ENCODE measurements around the gene EFCAB8.

The EFCAB8 gene

DNA sequence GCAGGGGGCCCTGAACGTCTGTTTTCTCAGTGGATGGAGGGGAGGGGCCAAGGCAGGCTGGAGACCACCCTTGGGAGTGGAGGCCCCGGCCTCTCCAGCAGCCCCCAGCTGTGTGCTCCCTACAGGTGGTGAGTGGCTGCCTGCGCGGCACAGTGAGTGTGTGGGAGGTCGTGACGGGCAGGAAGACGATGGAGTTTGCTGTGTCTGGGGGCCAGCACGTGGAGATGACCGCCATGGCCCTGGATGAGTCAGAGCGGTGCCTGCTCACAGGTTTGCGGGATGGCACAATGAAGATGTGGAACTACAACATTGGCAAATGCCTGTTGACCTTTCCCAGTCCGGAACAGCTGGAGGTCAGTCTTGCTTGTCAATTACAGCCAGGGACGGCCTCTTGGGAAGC lies 52.6 kb downstream of the EFCAB8 start:
- Histone ChIP-seq H3K4me3 (ENCODE audit: low read depth, low read length) (no peak overlapping the region), H3K27me3 (ENCODE audit: insufficient read depth, low read length) (no peaks in the 10 kb centered on the region), H3K36me3 (ENCODE audit: insufficient read depth, low read length) (no peaks in the 10 kb centered on the region), H3K4me1 (ENCODE audit: control insufficient read depth, insufficient read depth, low read length, unreplicated experiment) (no peaks in the 10 kb centered on the region), H2AFZ (ENCODE audit: low read length, unreplicated experiment) (no peak overlapping the region), H3K79me2 (ENCODE audit: control insufficient read depth, insufficient read depth, low read length, unreplicated experiment) (no peaks in the 10 kb centered on the region), H3K27ac (ENCODE audit: low read depth, low read length) (no peak overlapping the region)

DNA sequence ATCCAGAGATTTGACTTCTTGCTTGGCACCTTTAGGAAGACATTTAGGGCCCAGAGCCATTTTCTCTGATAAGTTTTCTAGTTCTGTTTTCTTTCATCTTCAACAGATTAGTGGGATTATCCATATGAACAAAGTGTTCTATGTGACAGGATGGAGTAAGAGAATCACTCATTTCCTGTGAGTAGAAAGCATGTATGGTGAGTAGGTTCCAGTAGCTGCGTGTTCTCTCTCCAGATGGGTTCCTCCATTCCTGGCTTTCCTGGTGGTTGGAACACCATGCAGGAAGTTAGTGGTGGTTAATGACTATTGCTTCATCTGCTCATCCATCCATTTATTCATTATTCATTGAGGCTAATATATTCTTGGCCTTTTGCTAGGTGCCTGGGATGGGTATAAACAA lies 54.0 kb downstream of the EFCAB8 start:
- Histone ChIP-seq H3K4me3 (ENCODE audit: low read depth, low read length) (no peak overlapping the region), H3K27ac (ENCODE audit: low read depth, low read length) (no peak overlapping the region), H3K79me2 (ENCODE audit: control insufficient read depth, insufficient read depth, low read length, unreplicated experiment) (no peaks in the 10 kb centered on the region), H3K4me1 (ENCODE audit: control insufficient read depth, insufficient read depth, low read length, unreplicated experiment) (no peaks in the 10 kb centered on the region), H2AFZ (ENCODE audit: low read length, unreplicated experiment) (no peak overlapping the region), H3K36me3 (ENCODE audit: insufficient read depth, low read length) (no peaks in the 10 kb centered on the region), H3K27me3 (ENCODE audit: insufficient read depth, low read length) (peaks cover 9% of the 10 kb centered on the region; the same call in 1 of the 2 replicates)

DNA sequence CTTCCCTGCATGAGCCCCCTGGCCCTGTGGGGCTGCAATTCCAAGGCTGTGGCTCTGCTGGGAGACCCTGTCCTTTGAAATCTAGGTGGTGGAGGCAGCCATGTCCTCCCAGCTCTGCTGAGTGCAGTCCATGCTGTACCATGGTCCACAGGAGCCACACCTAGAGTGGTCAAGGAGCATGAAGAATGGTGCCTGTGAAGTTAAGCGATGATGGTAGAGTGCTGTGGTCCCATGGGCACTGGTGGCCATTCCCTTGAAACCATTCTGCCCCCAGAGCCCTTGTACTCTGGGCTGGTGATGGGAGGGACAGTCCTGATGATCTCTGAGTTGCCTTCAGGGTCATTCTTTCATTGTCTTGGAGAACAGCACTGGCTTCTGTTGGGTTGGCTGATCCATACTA lies 55.3 kb downstream of the EFCAB8 start:
- peaks cover 22% of the 10 kb centered on the region; the same call in 1 of the 2 replicates for H3K27me3 ChIP-seq (ENCODE audit: insufficient read depth, low read length)
- no peak overlapping the region for H3K27ac ChIP-seq (ENCODE audit: low read depth, low read length)
- H3K4me3 ChIP-seq (ENCODE audit: low read depth, low read length) = no peak overlapping the region
- H2AFZ ChIP-seq (ENCODE audit: low read length, unreplicated experiment) = no peak overlapping the region
- no peaks in the 10 kb centered on the region for H3K36me3 ChIP-seq (ENCODE audit: insufficient read depth, low read length)
- H3K79me2 ChIP-seq (ENCODE audit: control insufficient read depth, insufficient read depth, low read length, unreplicated experiment) = no peaks in the 10 kb centered on the region
- no peaks in the 10 kb centered on the region for H3K4me1 ChIP-seq (ENCODE audit: control insufficient read depth, insufficient read depth, low read length, unreplicated experiment)

DNA sequence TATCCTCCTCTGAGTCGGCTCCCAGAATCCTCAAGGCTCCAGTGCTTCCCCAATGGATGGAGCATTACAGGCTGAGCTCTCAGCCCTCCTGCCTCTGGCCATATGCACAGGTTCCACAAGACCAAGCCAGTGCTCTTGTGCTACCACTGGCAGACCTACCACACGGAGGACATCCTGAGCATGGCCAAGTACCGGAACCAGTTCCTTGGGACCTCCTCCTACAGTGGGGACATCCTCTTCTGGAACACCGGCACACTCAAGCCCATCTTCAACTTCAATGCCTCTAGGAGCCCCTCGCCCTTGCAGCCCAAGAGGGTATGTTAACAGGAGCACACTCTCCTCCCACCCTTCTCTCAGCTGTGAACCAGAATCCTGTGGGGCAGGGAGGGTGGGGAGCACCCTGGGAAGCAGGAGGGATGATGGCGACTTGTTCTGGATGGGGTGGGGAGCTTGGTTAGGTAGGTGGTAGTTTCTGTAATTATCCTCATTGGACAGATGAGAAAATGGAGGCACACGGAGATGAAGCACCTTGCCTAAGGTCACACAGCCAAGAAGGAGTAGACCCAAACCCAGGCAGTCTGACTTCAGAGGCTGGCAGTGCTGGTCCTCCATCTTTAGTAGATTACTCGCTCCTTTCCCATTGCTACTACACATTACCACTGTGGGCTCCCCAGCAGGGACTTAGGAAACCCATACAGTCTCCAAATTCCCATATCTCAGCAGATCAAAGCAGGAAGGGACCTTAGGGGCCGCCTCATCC lies 58.6 kb downstream of the EFCAB8 start:
- H3K4me1 ChIP-seq (ENCODE audit: control insufficient read depth, insufficient read depth, low read length, unreplicated experiment) = no peaks in the 10 kb centered on the region
- H3K36me3 ChIP-seq (ENCODE audit: insufficient read depth, low read length) = no peaks in the 10 kb centered on the region
- H2AFZ ChIP-seq (ENCODE audit: low read length, unreplicated experiment) = no peak overlapping the region

DNA sequence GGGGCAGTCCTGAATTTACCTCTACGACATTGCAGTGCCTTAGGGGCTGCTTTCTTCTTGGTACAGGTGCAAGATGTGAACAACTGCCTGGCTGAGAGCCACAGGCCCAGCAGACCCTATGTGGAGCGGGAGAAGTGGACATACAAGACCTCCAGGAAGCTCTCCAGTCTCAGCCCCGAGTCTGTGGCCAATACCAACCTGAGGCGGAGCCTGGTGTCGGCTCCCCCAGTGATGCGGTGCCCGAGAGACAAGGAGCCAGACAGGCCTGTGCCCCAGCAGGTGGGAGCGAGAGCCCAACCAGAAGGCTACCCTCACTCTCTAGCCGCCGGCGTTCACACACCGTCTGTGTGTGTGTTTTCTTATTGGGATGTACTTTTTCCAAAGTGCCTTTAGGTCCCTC lies 59.6 kb downstream of the EFCAB8 start:
- H3K27me3 ChIP-seq (ENCODE audit: insufficient read depth, low read length) = peaks cover 40% of the 10 kb centered on the region
- no peak overlapping the region for H3K4me3 ChIP-seq (ENCODE audit: low read depth, low read length)
- no peaks in the 10 kb centered on the region for H3K36me3 ChIP-seq (ENCODE audit: insufficient read depth, low read length)
- H2AFZ ChIP-seq (ENCODE audit: low read length, unreplicated experiment) = no peak overlapping the region
- no peaks in the 10 kb centered on the region for H3K79me2 ChIP-seq (ENCODE audit: control insufficient read depth, insufficient read depth, low read length, unreplicated experiment)
- H3K27ac ChIP-seq (ENCODE audit: low read depth, low read length) = no peak overlapping the region
- H3K4me1 ChIP-seq (ENCODE audit: control insufficient read depth, insufficient read depth, low read length, unreplicated experiment) = no peaks in the 10 kb centered on the region

More for the DNA sequence above, 58.6 kb downstream of the EFCAB8 start:
- Histone ChIP-seq H3K27ac (ENCODE audit: low read depth, low read length) (no peak overlapping the region), H3K79me2 (ENCODE audit: control insufficient read depth, insufficient read depth, low read length, unreplicated experiment) (no peaks in the 10 kb centered on the region), H3K27me3 (ENCODE audit: insufficient read depth, low read length) (peaks cover 40% of the 10 kb centered on the region), H3K4me3 (ENCODE audit: low read depth, low read length) (no peak overlapping the region)

- no peaks in the 10 kb centered on the region for H3K4me1 ChIP-seq (ENCODE audit: control insufficient read depth, insufficient read depth, low read length, unreplicated experiment)
- H3K27me3 ChIP-seq (ENCODE audit: insufficient read depth, low read length) = peaks cover 40% of the 10 kb centered on the region
- no peaks in the 10 kb centered on the region for H3K36me3 ChIP-seq (ENCODE audit: insufficient read depth, low read length)
- no peak overlapping the region for H3K27ac ChIP-seq (ENCODE audit: low read depth, low read length)
- H3K4me3 ChIP-seq (ENCODE audit: low read depth, low read length) = no peak overlapping the region
- H3K79me2 ChIP-seq (ENCODE audit: control insufficient read depth, insufficient read depth, low read length, unreplicated experiment) = no peaks in the 10 kb centered on the region
- no peak overlapping the region for H2AFZ ChIP-seq (ENCODE audit: low read length, unreplicated experiment)
Observed at GRCh38 chr20:32918751-32919150, 60.0 kb downstream of the EFCAB8 start.

GRCh38 chr20:32920066-32920465 lies 61.3 kb downstream of the EFCAB8 start:
- Histone ChIP-seq H3K27me3 (ENCODE audit: insufficient read depth, low read length) (peaks cover 40% of the 10 kb centered on the region), H3K4me1 (ENCODE audit: control insufficient read depth, insufficient read depth, low read length, unreplicated experiment) (no peaks in the 10 kb centered on the region), H3K27ac (ENCODE audit: low read depth, low read length) (no peak overlapping the region), H2AFZ (ENCODE audit: low read length, unreplicated experiment) (no peak overlapping the region), H3K79me2 (ENCODE audit: control insufficient read depth, insufficient read depth, low read length, unreplicated experiment) (no peaks in the 10 kb centered on the region), H3K36me3 (ENCODE audit: insufficient read depth, low read length) (no peaks in the 10 kb centered on the region), H3K4me3 (ENCODE audit: low read depth, low read length) (no peak overlapping the region)

GRCh38 chr20:32920530-32921298 lies 62.0 kb downstream of the EFCAB8 start:
- peaks cover 40% of the 10 kb centered on the region for H3K27me3 ChIP-seq (ENCODE audit: insufficient read depth, low read length)
- no peaks in the 10 kb centered on the region for H3K36me3 ChIP-seq (ENCODE audit: insufficient read depth, low read length)
- no peaks in the 10 kb centered on the region for H3K79me2 ChIP-seq (ENCODE audit: control insufficient read depth, insufficient read depth, low read length, unreplicated experiment)
- no peak overlapping the region for H3K4me3 ChIP-seq (ENCODE audit: low read depth, low read length)
- no peak overlapping the region for H2AFZ ChIP-seq (ENCODE audit: low read length, unreplicated experiment)
- no peaks in the 10 kb centered on the region for H3K4me1 ChIP-seq (ENCODE audit: control insufficient read depth, insufficient read depth, low read length, unreplicated experiment)
- H3K27ac ChIP-seq (ENCODE audit: low read depth, low read length) = no peak overlapping the region

DNA sequence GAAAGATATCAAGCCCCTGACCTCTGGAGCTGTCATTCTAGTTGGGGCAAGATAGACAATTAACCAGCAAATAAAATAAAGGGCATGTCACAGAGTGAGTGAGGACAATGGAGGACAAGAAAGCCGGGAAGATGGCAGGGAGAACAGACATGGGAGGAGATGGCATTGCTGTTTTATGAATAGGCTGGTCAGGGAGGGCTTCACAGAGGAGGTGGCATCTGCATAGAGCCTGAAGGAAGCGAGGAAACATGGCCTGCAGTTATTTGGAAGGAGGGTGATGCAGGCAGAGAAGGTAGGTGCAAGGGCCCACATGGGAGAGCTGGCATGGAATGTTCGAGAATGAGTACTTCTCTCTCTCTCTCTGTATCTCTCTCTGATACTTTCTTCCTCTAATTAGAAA lies 63.7 kb downstream of the EFCAB8 start:
- Histone ChIP-seq H3K4me1 (ENCODE audit: control insufficient read depth, insufficient read depth, low read length, unreplicated experiment) (no peaks in the 10 kb centered on the region), H3K27ac (ENCODE audit: low read depth, low read length) (no peak overlapping the region), H3K36me3 (ENCODE audit: insufficient read depth, low read length) (no peaks in the 10 kb centered on the region), H3K79me2 (ENCODE audit: control insufficient read depth, insufficient read depth, low read length, unreplicated experiment) (no peaks in the 10 kb centered on the region), H3K4me3 (ENCODE audit: low read depth, low read length) (no peak overlapping the region), H3K27me3 (ENCODE audit: insufficient read depth, low read length) (peaks cover 34% of the 10 kb centered on the region), H2AFZ (ENCODE audit: low read length, unreplicated experiment) (no peak overlapping the region)

GRCh38 chr20:32924781-32925180 lies 66.1 kb downstream of the EFCAB8 start:
- peaks cover 15% of the 10 kb centered on the region for H3K27me3 ChIP-seq (ENCODE audit: insufficient read depth, low read length)
- H2AFZ ChIP-seq (ENCODE audit: low read length, unreplicated experiment) = no peak overlapping the region
- H3K36me3 ChIP-seq (ENCODE audit: insufficient read depth, low read length) = no peaks in the 10 kb centered on the region
- no peaks in the 10 kb centered on the region for H3K4me1 ChIP-seq (ENCODE audit: control insufficient read depth, insufficient read depth, low read length, unreplicated experiment)
- H3K79me2 ChIP-seq (ENCODE audit: control insufficient read depth, insufficient read depth, low read length, unreplicated experiment) = no peaks in the 10 kb centered on the region
- H3K27ac ChIP-seq (ENCODE audit: low read depth, low read length) = no peak overlapping the region
- no peak overlapping the region for H3K4me3 ChIP-seq (ENCODE audit: low read depth, low read length)

Data from ACC112 (cell line).